ENCODE measurements around the gene ACTN3. TPM values are rescaled to one million over a fixed set of nuclear protein-coding genes. Genes with fewer than 3 reads are reported as not detected.
A peak's percentile ranks its signal among the peaks of the same experiment; 100 is the strongest.

Gene ACTN3
- total and polyA plus RNA-seq, 7 donors = under 0.01 TPM; not detected in 6

- Histone ChIP-seq H3K36me3 (no peaks in the 10 kb centered on the region), H3K9me3 (no peaks in the 10 kb centered on the region), H3K4me1 (peaks cover 0 to 42% (median 36%) of the 10 kb centered on the region in 4 donors), H3K27ac (no peak overlapping the region), H3K4me3 (no peak overlapping the region), H3K27me3 (no peaks in the 10 kb centered on the region)
- DNase-seq = no peak
- no peak for TF ChIP-seq CTCF (IDR thresholded peaks at IDR 0.05)
- TF ChIP-seq EP300 (IDR thresholded peaks at IDR 0.05) = no peak
- TF ChIP-seq POLR2A (IDR thresholded peaks at IDR 0.05) = no peak
- TF ChIP-seq POLR2AphosphoS5 (IDR thresholded peaks at IDR 0.05) = no peak
- 35 to 73% methylated on average over 2 of the region's 2 CpGs for WGBS, 2 donors
- intact Hi-C loops (cut with DNase I) = no loop called here
Measured at GRCh38 chr11:66591175-66591574, 44.5 kb downstream of the ACTN3 start.

- WGBS, 2 donors = 17 to 18% methylated on average over 68 of the region's 68 CpGs
- Histone ChIP-seq H3K27ac (peak within 1 kb of the TSS; percentile 85 to 88 (median 88)), H3K27me3 (no peaks in the 10 kb centered on the region), H3K9me3 (no peaks in the 10 kb centered on the region), H3K4me3 (peak within 1 kb of the TSS; percentile 56 to 78 (median 62)), H3K4me1 (peaks cover 0 to 45% (median 40%) of the 10 kb centered on the region in 4 donors), H3K36me3 (no peaks in the 10 kb centered on the region)
- peak; percentile 99 for DNase-seq
- intact Hi-C loops (cut with DNase I) = loop anchor here (1.0 to 2.0 kb wide), 2 partner anchors 24 to 85 kb away; partner anchors contain the start of genes RBM14 and RBM4B
- peak; percentile 95 for TF ChIP-seq POLR2A (IDR thresholded peaks at IDR 0.05)
- TF ChIP-seq POLR2AphosphoS5 (IDR thresholded peaks at IDR 0.05) = peak; percentile 99
- peak in 3 of 4 experiments; percentile 65 to 86 (median 85) for TF ChIP-seq CTCF (IDR thresholded peaks at IDR 0.05)
- no peak for TF ChIP-seq EP300 (IDR thresholded peaks at IDR 0.05)
Measured at GRCh38 chr11:66592457-66593302, 46.0 kb downstream of the ACTN3 start, which contains the start of the genes CCDC87 and CCS. TSS of gene CCDC87 (minus strand) at chr11:66593063. CDS start at chr11:66593015, 48 bp downstream. TSS of gene CCS (plus strand) at chr11:66593185. CDS start at chr11:66593262, 77 bp downstream.

GRCh38 chr11:66593303-66593635 is 46.6 kb downstream of the ACTN3 start:
- no peak for DNase-seq

GRCh38 chr11:66593650-66594049 is 46.9 kb downstream of the ACTN3 start:
- H3K27ac ChIP-seq = peak overlapping the region; percentile 85 to 88 (median 88)
- H3K27me3 ChIP-seq = no peaks in the 10 kb centered on the region
- peak overlapping the region; percentile 56 to 78 (median 62) for H3K4me3 ChIP-seq
- intact Hi-C loops (cut with DNase I) = loop anchor here (1.0 to 2.0 kb wide), 2 partner anchors 23 to 84 kb away; partner anchors contain the start of genes RBM14 and RBM4B
- H3K9me3 ChIP-seq = no peaks in the 10 kb centered on the region
- no peak for TF ChIP-seq POLR2AphosphoS5 (IDR thresholded peaks at IDR 0.05)
- no peak for TF ChIP-seq POLR2A (IDR thresholded peaks at IDR 0.05)
- no peak for TF ChIP-seq EP300 (IDR thresholded peaks at IDR 0.05)
- peaks cover 0 to 45% (median 40%) of the 10 kb centered on the region in 4 donors for H3K4me1 ChIP-seq
- no peaks in the 10 kb centered on the region for H3K36me3 ChIP-seq
- 49 to 67% methylated on average over 7 of the region's 7 CpGs for WGBS, 2 donors
- DNase-seq = no peak

More at GRCh38 chr11:66593303-66593635, 46.6 kb downstream of the ACTN3 start:
- no peak for TF ChIP-seq EP300 (IDR thresholded peaks at IDR 0.05)
- no peak for TF ChIP-seq POLR2A (IDR thresholded peaks at IDR 0.05)
- Histone ChIP-seq H3K36me3 (no peaks in the 10 kb centered on the region), H3K4me3 (peak overlapping the region; percentile 56 to 78 (median 62)), H3K27ac (peak overlapping the region; percentile 85 to 88 (median 88)), H3K4me1 (peaks cover 0 to 45% (median 40%) of the 10 kb centered on the region in 4 donors), H3K27me3 (no peaks in the 10 kb centered on the region), H3K9me3 (no peaks in the 10 kb centered on the region)
- 3 to 9% methylated on average over 12 of the region's 12 CpGs for WGBS, 2 donors
- intact Hi-C loops (cut with DNase I) = loop anchor here (1.0 to 2.0 kb wide), 2 partner anchors 24 to 84 kb away; partner anchors contain the start of genes RBM14 and RBM4B

GRCh38 chr11:66595245-66595904 is 48.7 kb downstream of the ACTN3 start:
- 44 to 73% methylated on average over 5 of the region's 5 CpGs for WGBS, 2 donors
- H3K36me3 ChIP-seq = peaks cover 5 to 15% (median 8%) of the 10 kb centered on the region in 4 donors
- peak overlapping the region; percentile 66 to 88 (median 88) for H3K27ac ChIP-seq

More at GRCh38 chr11:66595245-66595904, 48.7 kb downstream of the ACTN3 start:
- Histone ChIP-seq H3K27me3 (no peaks in the 10 kb centered on the region), H3K9me3 (no peaks in the 10 kb centered on the region), H3K4me1 (peaks cover 0 to 45% (median 40%) of the 10 kb centered on the region in 4 donors), H3K4me3 (no peak overlapping the region)
- intact Hi-C loops (cut with DNase I) = no loop called here
- no peak for TF ChIP-seq CTCF (IDR thresholded peaks at IDR 0.05)
- no peak for TF ChIP-seq POLR2A (IDR thresholded peaks at IDR 0.05)
- TF ChIP-seq EP300 (IDR thresholded peaks at IDR 0.05) = no peak
- no peak for TF ChIP-seq POLR2AphosphoS5 (IDR thresholded peaks at IDR 0.05)
- DNase-seq = peak; percentile 78

All from sigmoid colon (tissue), 7 donors.